GM03348 (cell line): ENCODE measurements around the gene NEK6.

Source experiments
- DNase-seq: peaks from one replicate; pipeline ENCODE4 v3.0.0; 2012; ENCODE audit warnings: low spot score

The NEK6 gene

DNA sequence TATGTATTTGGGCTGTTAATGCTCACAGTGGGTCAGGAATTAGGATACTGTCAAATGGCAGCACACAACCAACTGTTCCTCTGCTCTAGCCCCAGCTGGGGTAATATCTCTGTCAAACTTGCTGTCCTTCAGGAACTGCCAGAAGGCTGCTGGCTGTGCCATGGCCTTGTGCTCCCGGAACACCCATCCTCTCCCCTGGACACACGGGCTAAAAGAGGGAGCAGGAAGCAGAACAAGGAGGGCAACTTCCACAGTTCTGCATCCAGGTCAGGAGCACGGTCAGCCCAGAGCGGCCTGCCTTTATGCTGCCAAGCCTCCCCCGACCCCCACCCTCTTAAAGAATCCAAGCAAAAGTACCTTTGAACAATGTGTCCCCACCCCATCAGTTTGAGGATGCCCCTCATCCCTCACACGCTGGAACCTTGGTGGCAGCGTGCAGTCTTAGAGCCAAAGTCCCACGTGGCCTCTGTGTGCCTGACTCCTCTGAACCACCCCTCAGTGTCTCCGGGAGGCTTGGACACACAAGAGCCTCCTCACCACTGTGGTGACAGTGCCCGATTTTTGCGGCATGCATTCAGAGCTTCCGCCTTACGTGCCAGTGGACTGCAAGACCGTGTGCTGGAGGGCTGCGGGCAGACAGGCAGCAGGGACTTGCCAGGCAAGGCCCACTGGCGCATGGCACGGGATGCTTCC lies 96.7 kb downstream of the NEK6 start:
- peak; percentile 11 for DNase-seq

DNA sequence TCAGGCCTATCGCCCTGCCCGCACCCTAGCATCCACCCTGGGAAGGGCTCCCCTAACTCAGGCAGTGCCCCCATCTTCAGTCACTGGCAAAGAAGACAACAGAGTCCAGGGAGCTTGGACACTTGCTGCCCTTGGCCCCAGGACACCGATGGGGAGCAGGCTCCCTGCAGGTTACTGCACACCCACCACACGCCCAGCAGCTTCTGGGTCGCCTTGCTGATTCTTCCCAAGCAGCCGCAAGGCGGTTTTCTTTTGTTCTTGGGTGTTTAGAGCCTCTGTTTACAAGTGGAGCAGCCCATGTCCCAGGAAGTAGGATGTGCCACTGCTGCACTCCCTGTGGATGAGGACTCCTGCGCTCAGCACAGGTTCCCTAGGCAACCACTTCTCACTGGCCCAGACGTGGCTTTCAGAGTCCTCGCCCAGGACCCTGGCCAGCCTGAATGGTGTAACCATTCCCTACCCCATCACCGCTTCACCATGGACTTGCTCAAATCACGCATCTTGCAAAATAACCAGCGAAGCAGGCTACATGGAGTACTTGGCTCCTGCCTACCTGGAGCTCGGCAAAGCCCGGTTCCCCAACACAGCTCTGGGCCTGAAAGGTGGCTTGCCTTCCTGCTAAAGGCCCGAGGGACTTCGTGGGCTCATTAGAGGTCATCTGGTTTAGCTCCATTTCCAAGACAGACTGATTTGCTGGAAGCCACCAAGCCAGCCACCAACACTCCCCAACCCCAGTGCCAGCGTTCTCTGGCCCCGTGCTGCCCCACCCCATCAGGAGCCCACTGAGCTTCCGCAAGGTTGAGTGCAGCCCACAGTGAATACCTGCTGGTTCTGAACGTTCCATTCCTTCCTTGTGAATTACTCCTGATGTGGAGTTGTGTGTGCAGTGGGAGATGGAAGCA lies 97.5 kb downstream of the NEK6 start:
- DNase-seq, result no peak

DNA sequence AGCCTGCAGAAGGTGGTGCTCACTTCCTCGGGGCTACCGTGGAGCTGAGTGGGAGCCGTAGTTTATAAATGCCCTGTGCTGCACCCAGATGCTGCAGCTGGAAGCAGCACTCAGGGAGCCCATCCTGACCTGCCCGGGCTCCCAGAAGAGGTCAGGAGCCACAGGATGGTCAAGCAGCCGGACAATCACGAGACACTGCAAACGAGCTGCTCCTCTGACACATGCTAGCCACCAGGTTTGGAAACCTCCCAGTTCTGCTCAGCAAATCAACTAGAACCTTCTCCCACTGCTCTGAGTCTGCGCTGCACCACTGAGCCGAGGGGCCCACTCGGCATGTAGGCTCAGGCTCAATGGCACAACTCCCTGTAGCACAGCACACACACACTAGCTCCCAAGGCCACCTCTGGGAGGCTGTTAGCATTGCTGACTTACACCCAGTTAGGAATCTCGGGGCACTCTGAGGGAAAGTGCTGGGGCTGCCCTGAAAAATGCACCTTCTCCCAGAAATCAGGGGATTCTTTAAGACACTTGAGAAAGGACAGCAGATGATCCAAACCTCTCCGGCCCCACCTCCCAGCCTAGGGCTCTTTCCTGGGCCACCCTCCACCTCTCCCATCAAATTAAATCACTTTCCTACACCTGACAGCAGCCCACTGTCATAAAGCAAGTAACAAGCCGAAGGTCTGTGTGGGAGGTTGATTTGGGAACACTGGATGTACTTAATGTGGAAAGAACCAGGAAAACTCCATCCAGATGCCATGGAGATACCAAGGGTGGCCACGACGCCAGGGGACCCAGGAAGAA lies 98.4 kb downstream of the NEK6 start:
- no peak for DNase-seq

- no peak for DNase-seq
These were observed 99.1 kb downstream of the NEK6 start for GRCh38 chr9:124356745-124357390.

GRCh38 chr9:124357721-124358361 lies 100.1 kb downstream of the NEK6 start:
- DNase-seq, result peak; percentile 12

GRCh38 chr9:124358631-124359030 lies 100.9 kb downstream of the NEK6 start:
- DNase-seq, result no peak

DNA sequence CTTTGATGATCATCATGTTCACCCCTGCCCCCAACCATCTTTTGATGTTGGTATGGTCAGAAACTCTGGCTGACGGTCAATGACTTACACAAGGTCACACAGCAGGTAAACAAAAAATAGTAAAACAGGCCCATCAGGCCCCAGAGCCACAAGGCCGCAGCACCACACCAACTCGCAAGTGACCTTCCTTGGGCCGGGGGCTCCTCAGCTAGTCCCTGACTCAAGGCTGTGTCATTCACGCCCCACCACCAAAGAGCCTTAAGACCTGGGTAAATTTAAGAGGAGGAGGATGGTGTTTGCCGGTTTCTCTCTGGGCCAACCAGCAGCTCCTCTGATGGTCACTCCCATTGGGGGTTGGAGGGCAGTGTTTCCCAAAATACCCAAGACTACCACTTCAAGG lies 101.7 kb downstream of the NEK6 start:
- no peak for DNase-seq

DNA sequence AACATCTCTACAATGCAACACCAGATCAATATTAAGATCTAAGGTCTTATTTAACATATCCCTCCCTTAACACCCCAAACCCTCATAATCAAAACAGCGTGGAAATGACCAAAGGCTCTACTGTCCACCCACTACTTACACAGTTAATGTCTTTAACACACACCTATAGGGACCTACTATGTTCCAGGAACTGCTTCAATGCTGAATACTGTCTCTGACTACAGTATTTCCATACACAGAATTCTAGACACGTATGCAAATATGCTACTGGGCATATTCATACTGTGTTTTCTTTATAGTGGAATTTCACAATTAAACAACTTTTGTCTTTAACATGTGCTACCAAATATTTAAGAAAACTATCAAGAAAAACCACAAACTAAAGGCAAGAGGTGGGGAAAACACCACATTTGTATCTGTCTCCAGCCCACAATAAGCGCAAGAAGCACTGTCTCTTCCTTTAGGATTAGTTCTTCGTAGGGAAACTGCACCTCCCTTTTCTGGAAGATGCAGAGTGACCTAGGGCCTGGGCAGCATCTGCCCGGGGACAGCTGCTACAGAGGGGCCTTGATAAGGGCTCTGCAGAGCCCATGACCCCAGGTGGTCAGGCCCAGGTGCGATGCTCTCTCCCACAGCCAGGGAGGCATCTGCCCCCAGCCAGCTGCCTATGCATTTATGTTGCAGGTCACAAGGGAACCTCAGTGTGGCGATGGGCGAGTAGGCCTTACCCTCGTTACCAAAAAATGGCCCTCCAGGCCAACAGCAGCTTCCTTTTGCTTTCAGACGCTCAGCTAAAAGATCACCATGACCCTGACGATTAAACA lies 102.3 kb downstream of the NEK6 start:
- DNase-seq, result no peak

GRCh38 chr9:124361128-124361527 lies 103.4 kb downstream of the NEK6 start:
- DNase-seq, result no peak

- no peak for DNase-seq
These were observed 105.8 kb downstream of the NEK6 start for GRCh38 chr9:124363326-124364096.

DNA sequence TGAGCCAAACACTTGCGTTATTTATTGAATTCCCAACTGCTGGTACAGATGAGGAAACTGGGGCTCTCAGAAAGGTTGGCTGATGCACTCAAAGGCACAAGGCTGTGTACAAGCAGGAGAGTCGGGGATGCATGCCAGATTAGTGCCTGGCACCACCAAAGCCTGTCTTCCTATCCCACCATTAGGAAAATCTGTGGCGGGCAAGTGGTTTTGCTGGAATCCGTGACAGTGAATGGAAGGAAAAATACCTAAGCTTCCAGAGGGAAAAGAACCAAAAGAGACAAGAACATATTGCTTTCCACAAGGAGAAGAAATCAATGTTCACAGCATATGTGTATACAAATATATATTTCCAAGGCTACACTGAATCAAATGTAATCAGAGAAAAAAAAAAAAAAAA lies 106.4 kb downstream of the NEK6 start:
- DNase-seq, result no peak

GRCh38 chr9:124365036-124365435 lies 107.3 kb downstream of the NEK6 start:
- no peak for DNase-seq

DNA sequence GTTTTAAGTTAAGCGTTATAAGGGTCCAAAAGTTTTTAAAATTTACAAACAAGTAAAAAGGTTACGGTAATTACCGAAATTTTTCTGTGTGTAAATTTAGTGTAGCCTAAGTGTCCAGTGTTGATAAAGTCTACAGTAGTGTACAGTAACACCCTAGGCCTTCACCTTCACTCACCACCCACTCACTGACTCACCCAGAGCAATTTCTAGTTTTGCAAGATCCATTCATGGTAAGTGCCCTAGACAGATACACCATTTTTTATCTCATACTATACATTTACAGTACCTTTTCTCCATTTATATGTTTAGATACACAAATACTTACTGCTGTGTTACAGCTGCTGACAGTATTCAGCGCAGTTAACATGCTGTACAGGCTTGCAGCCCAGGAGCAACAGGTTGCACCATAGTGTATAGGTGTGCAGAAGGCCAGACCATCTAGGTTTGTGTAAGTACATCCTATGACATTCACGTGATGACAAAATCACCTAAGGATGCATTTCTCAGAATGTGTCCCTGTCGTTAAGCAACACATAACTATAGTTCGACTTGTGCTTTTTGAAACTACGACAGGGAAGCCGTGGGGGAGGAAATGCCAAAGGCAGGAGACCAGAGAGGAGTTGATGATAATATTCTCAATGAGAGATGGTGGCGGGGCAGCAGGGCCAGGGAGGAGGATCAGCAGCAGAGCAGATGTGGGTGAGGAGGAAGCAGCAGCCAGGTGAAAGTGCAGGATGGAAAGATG lies 108.9 kb downstream of the NEK6 start:
- DNase-seq, result peak; percentile 9

DNA sequence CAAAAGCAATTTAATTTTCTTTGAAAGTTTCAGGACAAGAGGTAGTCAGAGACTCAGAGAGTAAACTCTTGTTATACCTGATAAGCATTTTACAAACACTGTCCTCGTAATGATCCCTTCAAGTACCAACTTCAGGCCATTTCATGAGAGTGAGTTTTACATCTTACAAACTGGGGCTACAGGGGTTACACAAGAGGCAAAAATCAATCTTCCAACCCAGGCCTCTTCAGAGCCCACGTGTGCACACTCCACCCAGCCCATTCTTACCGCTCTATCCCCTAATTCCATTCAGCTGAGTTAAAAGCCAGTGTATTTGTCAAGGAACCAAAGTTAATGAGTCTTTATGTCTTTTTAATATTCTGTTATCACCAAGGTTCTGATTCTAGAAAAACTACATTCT lies 110.9 kb downstream of the NEK6 start:
- DNase-seq, result no peak

DNA sequence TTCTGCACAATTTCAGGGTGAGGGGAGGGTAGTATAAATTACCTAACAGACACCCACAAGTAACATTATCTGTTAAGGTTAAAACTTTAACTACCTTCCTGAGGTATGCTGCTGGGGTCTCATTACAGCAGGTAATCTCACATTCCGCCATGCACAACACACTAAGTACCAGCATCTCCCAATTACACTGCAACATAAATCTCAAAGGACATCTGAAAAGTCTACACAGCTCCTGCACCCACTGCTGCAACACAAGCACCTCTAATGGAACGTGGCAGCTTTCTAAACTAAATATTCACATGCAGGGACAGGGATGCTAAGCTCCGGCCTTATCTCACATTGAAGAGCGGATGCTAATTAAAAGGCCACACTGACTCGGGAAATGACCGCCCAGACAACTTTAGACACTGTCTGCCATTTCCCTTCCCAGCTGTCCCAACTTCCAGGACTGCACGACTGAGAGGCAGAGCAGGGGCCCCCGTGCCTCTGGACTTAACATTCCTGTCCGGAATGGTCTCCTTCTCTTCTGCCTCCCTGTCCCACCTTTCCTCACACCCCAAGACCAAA lies 111.6 kb downstream of the NEK6 start:
- no peak for DNase-seq

GRCh38 chr9:124370896-124371582 lies 113.3 kb downstream of the NEK6 start:
- DNase-seq, result no peak

- no peak for DNase-seq
These were observed 114.3 kb downstream of the NEK6 start for GRCh38 chr9:124372038-124372437.

GRCh38 chr9:124373386-124373785 lies 115.6 kb downstream of the NEK6 start:
- DNase-seq, result no peak
